GM21619 (cell line): ENCODE results near the gene PMEPA1.

Source experiments
- ATAC-seq: cut with Tn5 transposase; IDR thresholded peaks from one replicate; pipeline ENCODE4 v1.9.1; 2021; ENCODE audit not compliant: unreplicated experiment

The PMEPA1 gene

GRCh38 chr20:57737349-57737748 is 27.5 kb upstream of the PMEPA1 start:
- ATAC-seq, result no peak

- no peak for ATAC-seq
Observed at GRCh38 chr20:57736738-57737347, 27.0 kb upstream of the PMEPA1 start.

GRCh38 chr20:57735831-57736737 is 26.3 kb upstream of the PMEPA1 start:
- no peak for ATAC-seq

- no peak for ATAC-seq
Observed at GRCh38 chr20:57734754-57735153, 24.9 kb upstream of the PMEPA1 start.

GRCh38 chr20:57732226-57732625 is 22.4 kb upstream of the PMEPA1 start:
- ATAC-seq, result no peak

GRCh38 chr20:57728762-57729161 is 18.9 kb upstream of the PMEPA1 start:
- no peak for ATAC-seq

GRCh38 chr20:57727863-57728262 is 18.0 kb upstream of the PMEPA1 start:
- no peak for ATAC-seq

GRCh38 chr20:57725636-57726035 is 15.8 kb upstream of the PMEPA1 start:
- no peak for ATAC-seq

GRCh38 chr20:57724610-57725405 is 15.0 kb upstream of the PMEPA1 start:
- no peak for ATAC-seq

- ATAC-seq, result no peak
Observed at GRCh38 chr20:57723816-57724215, 14.0 kb upstream of the PMEPA1 start.

- ATAC-seq, result no peak
Observed at GRCh38 chr20:57719951-57720350, 10.1 kb upstream of the PMEPA1 start.

- peak; percentile 97 for ATAC-seq
Observed at GRCh38 chr20:57718490-57719009, 8.7 kb upstream of the PMEPA1 start.

GRCh38 chr20:57717797-57718196 is 8.0 kb upstream of the PMEPA1 start:
- ATAC-seq, result no peak

- no peak for ATAC-seq
Observed at GRCh38 chr20:57716901-57717300, 7.1 kb upstream of the PMEPA1 start.

GRCh38 chr20:57716202-57716601 is 6.4 kb upstream of the PMEPA1 start:
- no peak for ATAC-seq

- ATAC-seq, result no peak
Observed at GRCh38 chr20:57715268-57715904, 5.6 kb upstream of the PMEPA1 start.

GRCh38 chr20:57714409-57715267 is 4.8 kb upstream of the PMEPA1 start:
- ATAC-seq, result no peak

GRCh38 chr20:57713951-57714350 is 4.1 kb upstream of the PMEPA1 start:
- no peak for ATAC-seq

GRCh38 chr20:57713505-57713903 is 3.7 kb upstream of the PMEPA1 start:
- no peak for ATAC-seq
